ENCODE data around the gene ARMC9. TPM values are rescaled to one million over a fixed set of nuclear protein-coding genes. Genes with fewer than 3 reads are reported as not detected.

Gene ARMC9
- total and polyA plus RNA-seq, 2 experiments from 2014 or later: 22.5 to 23.7 TPM

- Histone ChIP-seq H3K9me3 (ENCODE audit: low read depth) (no peaks in the 10 kb centered on the region), H3K27me3 (no peaks in the 10 kb centered on the region), H3K36me3 (replicated peaks; ENCODE audit: insufficient read depth, low read depth) (no peaks in the 10 kb centered on the region), H2AFZ (no peak overlapping the region), H3K27ac (peak overlapping the region; percentile 63), H4K20me1 (ENCODE audit: insufficient read depth, poor library complexity, severe bottlenecking) (no peaks in the 10 kb centered on the region), H3K4me1 (ENCODE audit: insufficient read depth) (peaks cover 3% of the 10 kb centered on the region), H3K9me2 (replicated peaks; ENCODE audit: insufficient read depth) (no peaks in the 10 kb centered on the region), H3K4me3 (no peak overlapping the region), H3K79me2 (no peaks in the 10 kb centered on the region), H3K4me2 (no peak overlapping the region)
- 100% methylated on average over 3 of the region's 3 CpGs for WGBS (ENCODE audit: low lambda C conversion rate, missing lambda C conversion rate)
- no peak for DNase-seq (ENCODE audit: low spot score)
- TF ChIP-seq EZH2 (IDR thresholded peaks at IDR 0.05; ENCODE audit: borderline replicate concordance) (no peak), CTCF (IDR thresholded peaks at IDR 0.05; ENCODE audit: poor library complexity) (no peak), EZH2phosphoT487 (IDR thresholded peaks at IDR 0.05; ENCODE audit: low read depth, severe bottlenecking, unreplicated experiment) (no peak)
Measured at GRCh38 chr2:231221761-231222160, 23.3 kb downstream of the ARMC9 start.

GRCh38 chr2:231222318-231223000, 24.0 kb downstream of the ARMC9 start:
- Histone ChIP-seq H3K27ac (peak overlapping the region; percentile 63), H3K9me2 (replicated peaks; ENCODE audit: insufficient read depth) (no peaks in the 10 kb centered on the region), H2AFZ (no peak overlapping the region), H3K27me3 (no peaks in the 10 kb centered on the region), H4K20me1 (ENCODE audit: insufficient read depth, poor library complexity, severe bottlenecking) (no peaks in the 10 kb centered on the region), H3K9me3 (ENCODE audit: low read depth) (no peaks in the 10 kb centered on the region), H3K36me3 (replicated peaks; ENCODE audit: insufficient read depth, low read depth) (no peaks in the 10 kb centered on the region), H3K79me2 (no peaks in the 10 kb centered on the region), H3K4me3 (no peak overlapping the region), H3K4me1 (ENCODE audit: insufficient read depth) (peaks cover 3% of the 10 kb centered on the region), H3K4me2 (no peak overlapping the region)
- no peak for DNase-seq (ENCODE audit: low spot score)
- TF ChIP-seq CTCF (IDR thresholded peaks at IDR 0.05; ENCODE audit: poor library complexity) (no peak), EZH2phosphoT487 (IDR thresholded peaks at IDR 0.05; ENCODE audit: low read depth, severe bottlenecking, unreplicated experiment) (no peak), EZH2 (IDR thresholded peaks at IDR 0.05; ENCODE audit: borderline replicate concordance) (no peak)
- WGBS (ENCODE audit: low lambda C conversion rate, missing lambda C conversion rate): 79% methylated on average over 7 of the region's 7 CpGs

- 63% methylated on average over 3 of the region's 3 CpGs for WGBS (ENCODE audit: low lambda C conversion rate, missing lambda C conversion rate)
Measured at GRCh38 chr2:231223001-231223375, 24.6 kb downstream of the ARMC9 start.

More at GRCh38 chr2:231223001-231223375, 24.6 kb downstream of the ARMC9 start:
- Histone ChIP-seq H4K20me1 (ENCODE audit: insufficient read depth, poor library complexity, severe bottlenecking) (no peaks in the 10 kb centered on the region), H3K36me3 (replicated peaks; ENCODE audit: insufficient read depth, low read depth) (no peaks in the 10 kb centered on the region), H3K27me3 (no peaks in the 10 kb centered on the region), H3K79me2 (no peaks in the 10 kb centered on the region), H3K4me3 (no peak overlapping the region), H3K4me1 (ENCODE audit: insufficient read depth) (peaks cover 3% of the 10 kb centered on the region), H3K9me3 (ENCODE audit: low read depth) (no peaks in the 10 kb centered on the region), H3K27ac (peak overlapping the region; percentile 63), H2AFZ (no peak overlapping the region), H3K9me2 (replicated peaks; ENCODE audit: insufficient read depth) (no peaks in the 10 kb centered on the region), H3K4me2 (no peak overlapping the region)
- no peak for DNase-seq (ENCODE audit: low spot score)
- TF ChIP-seq CTCF (IDR thresholded peaks at IDR 0.05; ENCODE audit: poor library complexity) (no peak), EZH2phosphoT487 (IDR thresholded peaks at IDR 0.05; ENCODE audit: low read depth, severe bottlenecking, unreplicated experiment) (no peak), EZH2 (IDR thresholded peaks at IDR 0.05; ENCODE audit: borderline replicate concordance) (no peak)
